Suprapubic skin (tissue), 3 donors: ENCODE measurements around the gene DGLUCY.

Experiments used
- CTCF ChIP-seq, 2 donors: fragments of 200-600 bp in 1 of 2; fragments of 450-650 bp in 1 of 2; sonication (generic) in 1 of 2; IDR thresholded peaks; one replicate each; pipeline ENCODE4 v1.5.1; 2016 to 2019; ENCODE audit warnings: antibody characterized with exemption in 2 of 2, mild to moderate bottlenecking in 1 of 2, moderate library complexity in 1 of 2
- POLR2A ChIP-seq, 2 donors: fragments of 450-650 bp; IDR thresholded peaks; one replicate each; pipeline ENCODE4 v1.6.1; 2017; ENCODE audit warnings: antibody characterized with exemption in 2 of 2, mild to moderate bottlenecking in 2 of 2, moderate library complexity in 2 of 2

DNA sequence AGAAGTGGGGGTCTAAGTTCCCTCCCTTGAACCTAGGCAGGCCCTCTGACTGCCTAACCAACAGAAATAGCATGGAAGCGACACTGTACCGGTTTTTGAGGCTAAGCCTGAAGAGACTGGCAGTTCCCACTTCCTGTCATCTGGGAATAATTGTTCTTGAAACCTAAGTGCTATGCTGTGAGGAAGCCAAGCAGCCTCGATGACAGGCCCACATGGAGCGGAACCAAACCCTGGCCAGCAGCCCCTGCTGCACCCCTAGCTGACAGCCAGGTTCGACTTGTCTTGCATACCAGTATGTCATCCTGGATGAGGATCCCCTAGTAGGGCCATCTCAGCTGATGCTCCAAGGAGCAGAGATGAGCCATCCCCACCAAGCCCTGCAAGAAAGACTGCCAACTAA is 137.0 kb downstream of the DGLUCY start:
- TF ChIP-seq CTCF (IDR thresholded peaks at IDR 0.05) (no peak), POLR2A (IDR thresholded peaks at IDR 0.05) (no peak)
